DND-41 (cell line): ENCODE measurements around the gene ATG13.

Experiments
- EZH2 ChIP-seq: IDR thresholded peaks from 3 replicates; pipeline ENCODE4 v1.6.1; 2012; ENCODE audit warnings: borderline replicate concordance, low read depth, mild to moderate bottlenecking, moderate library complexity, low read length, inconsistent platforms; ENCODE audit not compliant: severe bottlenecking
- TF ChIP-seq, protein P1 (sequence below): IDR thresholded peaks from 2 replicates; pipeline ENCODE4 v1.5.1; 2012; ENCODE audit warnings: borderline replicate concordance, low read length, moderate library complexity, mild to moderate bottlenecking; ENCODE audit not compliant: poor library complexity, severe bottlenecking; ENCODE audit errors: extremely low read depth

DNA sequence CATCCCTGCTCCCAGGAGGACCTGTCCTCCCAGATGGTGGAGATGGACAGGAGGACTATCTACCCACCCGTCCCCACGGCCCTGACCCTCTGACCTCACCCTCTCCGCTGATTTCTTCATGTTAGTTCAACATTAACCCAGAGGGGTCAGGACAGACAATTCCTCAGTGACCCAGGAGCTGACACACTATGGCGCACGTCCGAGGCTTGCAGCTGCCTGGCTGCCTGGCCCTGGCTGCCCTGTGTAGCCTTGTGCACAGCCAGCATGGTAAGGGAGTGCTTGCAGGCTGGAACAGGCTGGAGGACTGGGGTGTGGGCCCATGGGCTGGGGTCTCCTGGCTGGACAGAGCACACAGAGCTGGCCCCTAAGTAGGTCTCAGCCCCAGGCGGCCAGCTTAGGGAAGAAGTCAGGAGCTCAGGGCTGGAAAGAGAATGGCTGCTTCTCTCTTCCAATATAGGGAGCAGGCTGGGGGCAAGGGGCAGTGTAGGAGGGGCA is 101.7 kb downstream of the ATG13 start, which contains the start of gene F2:
- no peak for TF ChIP-seq EZH2
- TF ChIP-seq, protein P1, sequence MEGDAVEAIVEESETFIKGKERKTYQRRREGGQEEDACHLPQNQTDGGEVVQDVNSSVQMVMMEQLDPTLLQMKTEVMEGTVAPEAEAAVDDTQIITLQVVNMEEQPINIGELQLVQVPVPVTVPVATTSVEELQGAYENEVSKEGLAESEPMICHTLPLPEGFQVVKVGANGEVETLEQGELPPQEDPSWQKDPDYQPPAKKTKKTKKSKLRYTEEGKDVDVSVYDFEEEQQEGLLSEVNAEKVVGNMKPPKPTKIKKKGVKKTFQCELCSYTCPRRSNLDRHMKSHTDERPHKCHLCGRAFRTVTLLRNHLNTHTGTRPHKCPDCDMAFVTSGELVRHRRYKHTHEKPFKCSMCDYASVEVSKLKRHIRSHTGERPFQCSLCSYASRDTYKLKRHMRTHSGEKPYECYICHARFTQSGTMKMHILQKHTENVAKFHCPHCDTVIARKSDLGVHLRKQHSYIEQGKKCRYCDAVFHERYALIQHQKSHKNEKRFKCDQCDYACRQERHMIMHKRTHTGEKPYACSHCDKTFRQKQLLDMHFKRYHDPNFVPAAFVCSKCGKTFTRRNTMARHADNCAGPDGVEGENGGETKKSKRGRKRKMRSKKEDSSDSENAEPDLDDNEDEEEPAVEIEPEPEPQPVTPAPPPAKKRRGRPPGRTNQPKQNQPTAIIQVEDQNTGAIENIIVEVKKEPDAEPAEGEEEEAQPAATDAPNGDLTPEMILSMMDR: no peak
